DND-41 (cell line): ENCODE measurements around the gene TRAM2.

Experiments used
- CTCF ChIP-seq: IDR thresholded peaks from 2 replicates; pipeline ENCODE4 v1.5.1; 2012; ENCODE audit warnings: borderline replicate concordance, low read length, moderate library complexity, mild to moderate bottlenecking; ENCODE audit not compliant: poor library complexity, severe bottlenecking; ENCODE audit errors: extremely low read depth
- EZH2 ChIP-seq: IDR thresholded peaks from 3 replicates; pipeline ENCODE4 v1.6.1; 2012; ENCODE audit warnings: borderline replicate concordance, low read depth, mild to moderate bottlenecking, moderate library complexity, low read length, inconsistent platforms; ENCODE audit not compliant: severe bottlenecking

GRCh38 chr6:52548353-52548713 lies 28.5 kb downstream of the TRAM2 start:
- TF ChIP-seq CTCF: no peak
- no peak for TF ChIP-seq EZH2
